HCT116 (cell line): Measurements from ENCODE around the gene CDK9.

Experiments
- EZH2phosphoT487 ChIP-seq: fragments of 200-600 bp; IDR thresholded peaks from 2 replicates; pipeline ENCODE4 v1.6.1; 2018; ENCODE audit warnings: antibody characterized with exemption, borderline replicate concordance
- POLR2A ChIP-seq: IDR thresholded peaks from 2 replicates; pipeline ENCODE4 v1.7.0; 2011; ENCODE audit warnings: borderline replicate concordance; ENCODE audit not compliant: insufficient read depth, insufficient read length; ENCODE audit errors: extremely low read depth
- TF ChIP-seq, protein P1 (sequence below), 3 experiments: fragments of 200-600 bp in 1 of 3; sonication (generic) in 1 of 3; IDR thresholded peaks in 2 of 3; conservative IDR thresholded peaks in 1 of 3; 2 replicates each; pipeline ENCODE4 v1.5.1; 2012 to 2017; ENCODE audit warnings: low read depth in 2 of 3, low read length in 2 of 3, antibody characterized with exemption in 1 of 3, borderline replicate concordance in 1 of 3, control low read depth in 1 of 3, mild to moderate bottlenecking in 1 of 3, mixed read lengths in 1 of 3, mixed run types in 1 of 3, moderate library complexity in 1 of 3; ENCODE audit not compliant: insufficient read depth in 1 of 3

DNA sequence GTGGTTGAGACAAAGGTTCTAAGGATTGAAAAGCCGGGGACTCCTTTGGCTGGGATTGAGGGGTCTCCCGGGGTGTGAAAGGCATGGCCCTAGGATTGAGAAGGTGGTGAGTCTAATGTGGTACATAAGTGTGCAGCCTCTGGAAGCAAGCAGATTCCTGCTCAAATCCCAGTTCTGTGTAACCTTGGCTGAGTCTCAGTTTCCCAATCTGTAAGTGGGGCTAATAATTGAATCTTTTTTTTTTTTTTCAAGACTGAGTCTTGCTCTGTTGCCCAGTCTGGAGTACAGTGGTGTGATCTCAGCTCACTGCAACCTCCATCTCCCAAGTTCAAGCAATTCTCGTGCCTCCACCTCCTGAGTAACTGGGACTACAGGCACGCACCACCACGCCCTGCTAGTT lies 13.2 kb upstream of the CDK9 start:
- TF ChIP-seq EZH2phosphoT487 (no peak), POLR2A (no peak)
- TF ChIP-seq, protein P1, sequence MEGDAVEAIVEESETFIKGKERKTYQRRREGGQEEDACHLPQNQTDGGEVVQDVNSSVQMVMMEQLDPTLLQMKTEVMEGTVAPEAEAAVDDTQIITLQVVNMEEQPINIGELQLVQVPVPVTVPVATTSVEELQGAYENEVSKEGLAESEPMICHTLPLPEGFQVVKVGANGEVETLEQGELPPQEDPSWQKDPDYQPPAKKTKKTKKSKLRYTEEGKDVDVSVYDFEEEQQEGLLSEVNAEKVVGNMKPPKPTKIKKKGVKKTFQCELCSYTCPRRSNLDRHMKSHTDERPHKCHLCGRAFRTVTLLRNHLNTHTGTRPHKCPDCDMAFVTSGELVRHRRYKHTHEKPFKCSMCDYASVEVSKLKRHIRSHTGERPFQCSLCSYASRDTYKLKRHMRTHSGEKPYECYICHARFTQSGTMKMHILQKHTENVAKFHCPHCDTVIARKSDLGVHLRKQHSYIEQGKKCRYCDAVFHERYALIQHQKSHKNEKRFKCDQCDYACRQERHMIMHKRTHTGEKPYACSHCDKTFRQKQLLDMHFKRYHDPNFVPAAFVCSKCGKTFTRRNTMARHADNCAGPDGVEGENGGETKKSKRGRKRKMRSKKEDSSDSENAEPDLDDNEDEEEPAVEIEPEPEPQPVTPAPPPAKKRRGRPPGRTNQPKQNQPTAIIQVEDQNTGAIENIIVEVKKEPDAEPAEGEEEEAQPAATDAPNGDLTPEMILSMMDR (IDR thresholded peaks at IDR 0.05 in 2 of 3, conservative IDR thresholded peaks at IDR 0.05 in 1 of 3; ENCODE audit: borderline replicate concordance in 1 of 3, insufficient read depth in 1 of 3, low read depth in 2 of 3, low read length in 2 of 3): no peak
